ENCODE measurements around the gene IKZF4.

Gene IKZF4

GRCh38 chr12:56082967-56083366 is 62.1 kb downstream of the IKZF4 start:
- no peak for DNase-seq (ENCODE audit: low spot score)

- peak; percentile 55 for DNase-seq (ENCODE audit: low spot score)
Measured at GRCh38 chr12:56084958-56085543, 64.2 kb downstream of the IKZF4 start.

DNA sequence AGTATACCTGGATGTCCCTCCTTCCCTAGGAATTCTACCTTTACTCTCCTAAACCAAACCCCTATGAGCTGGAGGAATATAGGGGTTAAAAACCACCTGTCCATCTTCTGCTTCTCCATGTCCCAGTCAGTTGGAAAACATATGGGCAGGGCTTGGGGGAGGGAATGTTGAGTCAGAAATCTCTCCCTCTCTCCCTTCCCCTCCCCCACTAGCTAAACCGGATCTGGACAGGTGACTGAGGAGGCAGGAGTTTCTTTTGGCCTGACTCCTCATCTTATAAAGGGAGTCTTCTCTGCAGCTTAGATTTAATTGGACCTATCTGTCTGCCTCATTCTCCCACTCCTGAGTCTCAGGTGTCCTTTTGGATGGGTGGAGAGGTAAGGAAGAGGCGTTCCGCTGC is 65.3 kb downstream of the IKZF4 start:
- DNase-seq (ENCODE audit: low spot score): no peak

GRCh38 chr12:56086608-56087007 is 65.8 kb downstream of the IKZF4 start:
- no peak for DNase-seq (ENCODE audit: low spot score)

GRCh38 chr12:56087220-56087619 is 66.4 kb downstream of the IKZF4 start:
- no peak for DNase-seq (ENCODE audit: low spot score)

Data from cerebellar cortex (tissue), 1 donor.